B cell (primary cell): ENCODE data around the gene CRAMP1. TPM values are rescaled to one million over a fixed set of nuclear protein-coding genes. Genes with fewer than 3 reads are reported as not detected.

Experiments
- ATAC-seq: fragments of 200-7000 bp; cut with Tn5 transposase; one replicate; pipeline ENCODE4 v1.10.0; 2021; ENCODE audit warnings: low read depth, mild to moderate bottlenecking, moderate number of reproducible peaks, moderate library complexity
- CTCF ChIA-PET: fragments of 350-600 bp; sonication (Branson Sonifier 250); formaldehyde crosslinking; loops from one replicate; lab custom pipeline; 2021; ENCODE audit warnings: antibody characterized with exemption, inconsistent platforms; lab: Charles Lee
- POLR2A ChIA-PET: fragments of 350-600 bp; sonication (Branson Sonifier 250); formaldehyde crosslinking; loops from one replicate; lab custom pipeline; 2021; ENCODE audit warnings: antibody characterized with exemption; lab: Charles Lee
- DNase-seq: peaks from one replicate; pipeline ENCODE4 v3.0.0; 2013
- H2AFZ ChIP-seq: 2 replicates; pipeline ENCODE4 v1.6.1; 2012; ENCODE audit warnings: mild to moderate bottlenecking, low read depth, low read length; ENCODE audit not compliant: insufficient read depth, poor library complexity, severe bottlenecking
- H3K27ac ChIP-seq, 2 donors: 1 replicate in 1 of 2; 2 replicates in 1 of 2; pipeline ENCODE4 v1.5.1; 2012 to 2013; ENCODE audit warnings: low read length in 2 of 2, mild to moderate bottlenecking in 2 of 2, moderate library complexity in 1 of 2
- H3K27me3 ChIP-seq, 4 experiments: fragments of 200-600 bp in 1 of 4; sonication (generic) in 1 of 4; replicated peaks in 1 of 4; 1 replicate in 2 of 4; 2 replicates in 2 of 4; pipeline versions ENCODE4 v1.6.1 to v1.7.0; 2013 to 2016; ENCODE audit warnings: low read length in 3 of 4, mild to moderate bottlenecking in 2 of 4, mixed read lengths in 1 of 4, moderate library complexity in 1 of 4; ENCODE audit not compliant: insufficient read depth in 4 of 4, control insufficient read depth in 3 of 4; ENCODE audit errors: control extremely low read depth in 1 of 4
- H3K36me3 ChIP-seq, 2 experiments: replicated peaks in 1 of 2; 1 replicate in 1 of 2; 2 replicates in 1 of 2; pipeline versions ENCODE4 v1.6.1 to v1.7.1; 2013; ENCODE audit warnings: low read length in 1 of 2; ENCODE audit not compliant: insufficient read depth in 2 of 2, control insufficient read depth in 1 of 2; ENCODE audit errors: control extremely low read depth in 1 of 2, extremely low read depth in 1 of 2
- H3K4me1 ChIP-seq, 2 donors: fragments of 200-600 bp in 1 of 2; sonication (generic) in 1 of 2; 1 replicate in 1 of 2; 2 replicates in 1 of 2; pipeline versions ENCODE4 v1.5.1 to v1.6.1; 2013 to 2017; ENCODE audit warnings: low read length in 2 of 2; ENCODE audit not compliant: control insufficient read depth in 2 of 2, insufficient read depth in 2 of 2
- H3K4me2 ChIP-seq: replicated peaks from 2 replicates; pipeline ENCODE3; 2012; ENCODE audit warnings: mild to moderate bottlenecking, low read depth, low read length; ENCODE audit not compliant: poor library complexity, severe bottlenecking
- H3K4me3 ChIP-seq, 5 experiments: fragments of 200-600 bp in 1 of 5; sonication (generic) in 1 of 5; 1 replicate in 3 of 5; 2 replicates in 2 of 5; pipeline versions ENCODE4 v1.5.1 to v1.7.0; 2011 to 2016; ENCODE audit warnings: low read length in 4 of 5, mild to moderate bottlenecking in 4 of 5, low read depth in 2 of 5, control low read depth in 1 of 5, moderate library complexity in 1 of 5; ENCODE audit not compliant: insufficient read depth in 1 of 5; ENCODE audit errors: control extremely low read depth in 1 of 5, extremely low read depth in 1 of 5
- H3K79me2 ChIP-seq: fragments of 200-600 bp; sonication (generic); one replicate; pipeline ENCODE4 v1.6.0; 2016; ENCODE audit warnings: low read length; ENCODE audit not compliant: control insufficient read depth, insufficient read depth
- H3K9ac ChIP-seq: fragments of 200-600 bp; sonication (generic); 2 replicates; pipeline ENCODE4 v1.6.1; 2017; ENCODE audit warnings: mild to moderate bottlenecking, low read length, moderate library complexity
- H3K9me3 ChIP-seq, 3 donors: one replicate each; pipeline versions ENCODE4 v1.6.1 to v1.7.1; 2013; ENCODE audit warnings: low read length in 2 of 3; ENCODE audit not compliant: control insufficient read depth in 2 of 3, insufficient read depth in 1 of 3; ENCODE audit errors: control extremely low read depth in 1 of 3
- H4K20me1 ChIP-seq: 2 replicates; pipeline ENCODE4 v1.6.0; 2012; ENCODE audit warnings: mild to moderate bottlenecking, low read length; ENCODE audit not compliant: insufficient read depth, control insufficient read depth, poor library complexity, severe bottlenecking
- H3K27ac Mint-ChIP-seq: one replicate; pipeline ENCODE4 v1.8.0; 2021; ENCODE audit warnings: mixed read lengths
- H3K27me3 Mint-ChIP-seq: one replicate; pipeline ENCODE4 v1.8.0; 2021; ENCODE audit warnings: mixed read lengths
- H3K4me1 Mint-ChIP-seq: one replicate; pipeline ENCODE4 v1.8.0; 2021; ENCODE audit warnings: mixed read lengths
- H3K4me3 Mint-ChIP-seq: one replicate; pipeline ENCODE4 v1.8.0; 2021; ENCODE audit warnings: mixed read lengths
- H3K9me3 Mint-ChIP-seq: one replicate; pipeline ENCODE4 v1.8.0; 2022; ENCODE audit warnings: mixed read lengths; ENCODE audit not compliant: insufficient read depth
- EZH2 ChIP-seq: IDR thresholded peaks from 2 replicates; pipeline ENCODE4 v1.6.1; 2012; ENCODE audit warnings: borderline replicate concordance, low read depth, mild to moderate bottlenecking, moderate library complexity, low read length; ENCODE audit not compliant: insufficient read depth, poor library complexity, severe bottlenecking
- WGBS: methylation state at CpG from one replicate; pipeline ENCODE4 v1.1.5; 2013; ENCODE audit warnings: missing lambda C conversion rate; ENCODE audit not compliant: insufficient coverage; 5-methylcytosine and 5-hydroxymethylcytosine counted together
- intact Hi-C: fragments of 100-400 bp; cut with micrococcal nuclease; formaldehyde crosslinking; loops from one replicate; pipeline ENCODE4 v1.10.0; 2022
- polyA plus RNA-seq: library from polyadenylated mRNA; depleted of rRNA; stranded (reverse); fragments of >200 nt; gene quantifications from 2 replicates; pipeline ENCODE4 v1.2.3, GENCODE V29; 2012
- total RNA-seq, 2 donors: library from RNA; stranded (reverse); fragments of 120-200 nt in 1 of 2; gene quantifications; 1 replicate in 1 of 2; 2 replicates in 1 of 2; pipeline versions ENCODE4 v1.2.3 to v1.2.4, GENCODE V29; 2013 to 2022
- TF ChIP-seq, protein P1 (sequence below): fragments of 200-600 bp; IDR thresholded peaks from one replicate; pipeline ENCODE4 v1.8.0; 2022; ENCODE audit warnings: antibody characterized with exemption, mild to moderate bottlenecking

CRAMP1 gene
- total and polyA plus RNA-seq, 2 donors (not counting 1 experiment from before 2014, with no cell fraction given): 21.0 to 33.9 TPM

DNA sequence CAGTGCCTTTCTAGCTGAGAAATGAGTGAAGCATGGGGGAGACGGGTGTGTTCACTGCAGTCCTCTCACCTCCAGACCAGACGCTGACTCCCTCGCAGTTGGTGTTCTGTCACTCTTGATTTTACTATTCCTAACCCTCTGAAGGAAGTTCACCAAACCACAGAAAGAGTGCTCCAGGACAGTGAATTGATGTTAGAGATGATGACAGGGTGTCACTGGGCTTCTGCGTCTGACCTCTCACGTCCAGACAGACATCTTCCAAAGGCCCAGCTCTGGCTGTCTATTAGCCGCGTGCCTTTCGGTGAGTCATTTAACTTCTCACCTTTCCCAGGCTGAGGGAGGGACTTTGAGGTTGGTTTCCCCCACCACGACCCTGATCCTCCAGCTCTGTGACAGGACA lies 8.2 kb downstream of the CRAMP1 start:
- Histone ChIP-seq H3K27ac (no peak overlapping the region), H3K27me3 (peaks cover 0 to 5% (median 2%) of the 10 kb centered on the region in 4 experiments), H3K9ac (no peak overlapping the region), H3K4me2 (no peak overlapping the region), H3K36me3 (peaks cover 2 to 36% of the 10 kb centered on the region in 2 experiments), H3K4me1 (peaks cover 14 to 25% of the 10 kb centered on the region in 2 donors), H4K20me1 (peaks cover 44% of the 10 kb centered on the region), H2AFZ (no peak overlapping the region), H3K4me3 (no peak overlapping the region), H3K9me3 (no peaks in the 10 kb centered on the region), H3K79me2 (peaks cover 98% of the 10 kb centered on the region)
- CTCF ChIA-PET: no interaction called here
- no peak overlapping the region for H3K27ac Mint-ChIP-seq
- ATAC-seq (no peak), DNase-seq (no peak)
- POLR2A ChIA-PET: interaction anchor here (0.6 kb wide), 1 partner anchor 194 kb away, joined by 5 read pairs; no protein-coding TSS in a partner anchor
- 73% methylated on average over 5 of the region's 9 CpGs for WGBS
- peaks cover 4% of the 10 kb centered on the region for H3K27me3 Mint-ChIP-seq
- TF ChIP-seq, protein P1, sequence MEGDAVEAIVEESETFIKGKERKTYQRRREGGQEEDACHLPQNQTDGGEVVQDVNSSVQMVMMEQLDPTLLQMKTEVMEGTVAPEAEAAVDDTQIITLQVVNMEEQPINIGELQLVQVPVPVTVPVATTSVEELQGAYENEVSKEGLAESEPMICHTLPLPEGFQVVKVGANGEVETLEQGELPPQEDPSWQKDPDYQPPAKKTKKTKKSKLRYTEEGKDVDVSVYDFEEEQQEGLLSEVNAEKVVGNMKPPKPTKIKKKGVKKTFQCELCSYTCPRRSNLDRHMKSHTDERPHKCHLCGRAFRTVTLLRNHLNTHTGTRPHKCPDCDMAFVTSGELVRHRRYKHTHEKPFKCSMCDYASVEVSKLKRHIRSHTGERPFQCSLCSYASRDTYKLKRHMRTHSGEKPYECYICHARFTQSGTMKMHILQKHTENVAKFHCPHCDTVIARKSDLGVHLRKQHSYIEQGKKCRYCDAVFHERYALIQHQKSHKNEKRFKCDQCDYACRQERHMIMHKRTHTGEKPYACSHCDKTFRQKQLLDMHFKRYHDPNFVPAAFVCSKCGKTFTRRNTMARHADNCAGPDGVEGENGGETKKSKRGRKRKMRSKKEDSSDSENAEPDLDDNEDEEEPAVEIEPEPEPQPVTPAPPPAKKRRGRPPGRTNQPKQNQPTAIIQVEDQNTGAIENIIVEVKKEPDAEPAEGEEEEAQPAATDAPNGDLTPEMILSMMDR: no peak
- no peak for TF ChIP-seq EZH2
- intact Hi-C loops: no loop called here
- no peaks in the 10 kb centered on the region for H3K9me3 Mint-ChIP-seq
- H3K4me1 Mint-ChIP-seq: peaks cover 28% of the 10 kb centered on the region
- H3K4me3 Mint-ChIP-seq: no peak overlapping the region

- peaks cover 20% of the 10 kb centered on the region for H3K4me1 Mint-ChIP-seq
- peak overlapping the region; percentile 43 for H3K4me2 ChIP-seq
- WGBS: 50% methylated on average over 7 of the region's 7 CpGs
- CTCF ChIA-PET: no interaction called here
- peak overlapping the region in 1 of 2 donors; percentile 32 for H3K27ac ChIP-seq
- intact Hi-C loops: no loop called here
- peaks cover 99% of the 10 kb centered on the region for H3K79me2 ChIP-seq
- H3K27me3 ChIP-seq: no peaks in the 10 kb centered on the region
- ATAC-seq (peak; percentile 62), DNase-seq (peak; percentile 67)
- peak overlapping the region; percentile 66 for H3K27ac Mint-ChIP-seq
- H3K9me3 ChIP-seq: no peaks in the 10 kb centered on the region
- no peaks in the 10 kb centered on the region for H3K27me3 Mint-ChIP-seq
- H3K36me3 ChIP-seq: peaks cover 2 to 38% of the 10 kb centered on the region in 2 experiments
- TF ChIP-seq EZH2: no peak
- TF ChIP-seq, protein P1: no peak
- H4K20me1 ChIP-seq: peaks cover 38% of the 10 kb centered on the region
- no peaks in the 10 kb centered on the region for H3K9me3 Mint-ChIP-seq
- H3K9ac ChIP-seq: no peak overlapping the region
- H3K4me3 ChIP-seq: no peak overlapping the region
- no peak overlapping the region for H2AFZ ChIP-seq
- POLR2A ChIA-PET: no interaction called here
- H3K4me3 Mint-ChIP-seq: no peak overlapping the region
- peaks cover 10 to 20% of the 10 kb centered on the region in 2 donors for H3K4me1 ChIP-seq
Observed at GRCh38 chr16:1621851-1622250, 9.7 kb downstream of the CRAMP1 start.
